Activated CD4-positive, alpha-beta T cell treated with anti-CD3 and anti-CD28 coated beads, Interleukin-2, amount 50 U/mL, for 16 hours (primary cell): Measurements from ENCODE around the gene TANC1.

Experiments used
- DNase-seq: peaks from one replicate; pipeline ENCODE4 v3.0.0-alpha.2; 2020

Gene TANC1

DNA sequence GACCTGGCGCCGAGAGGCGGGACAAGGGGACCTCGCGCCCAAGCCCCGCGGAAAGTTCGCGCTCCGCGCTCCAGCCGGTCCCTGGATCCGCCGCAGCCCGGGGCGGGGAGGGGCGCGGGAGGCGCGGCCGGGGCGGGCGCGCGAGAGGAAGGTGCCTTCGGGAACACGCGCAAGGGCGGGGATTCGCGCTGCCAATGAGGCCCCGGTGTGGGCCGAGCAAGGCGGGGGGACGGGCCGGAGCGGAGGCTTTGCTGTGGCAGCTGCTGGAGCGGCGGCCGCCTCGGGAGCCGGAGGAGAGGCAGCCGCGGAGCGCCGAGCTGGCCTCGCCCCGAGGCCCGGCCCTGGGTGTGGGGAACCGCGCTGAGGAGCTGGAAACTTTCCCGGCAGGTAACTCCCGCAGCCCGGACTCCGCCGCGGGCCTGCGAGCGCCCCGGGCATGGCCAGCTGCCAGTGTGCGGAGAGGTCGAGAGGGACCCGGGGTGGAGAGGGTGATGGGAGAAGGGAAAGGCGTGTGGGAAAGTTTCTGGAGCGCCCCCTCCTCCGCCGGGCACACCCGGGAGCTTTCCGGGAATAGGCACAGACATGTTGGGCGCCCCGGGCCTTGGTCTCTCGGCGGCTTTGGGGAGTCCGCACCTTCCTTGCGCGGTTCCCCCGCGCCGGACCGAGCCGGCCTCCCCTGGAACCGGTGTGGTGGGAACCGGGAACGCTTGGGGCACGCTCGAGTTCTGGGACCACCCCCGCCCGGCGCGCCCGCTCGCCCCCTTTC lies at the start of gene TANC1:
TSS of gene TANC1 (plus strand) at position 245 of the 766 bp plus-strand sequence. CDS start 97,271 bp downstream, outside the sequence.
- DNase-seq = peak; percentile 79

- no peak for DNase-seq
Measured at GRCh38 chr2:158921599-158922408, 46.6 kb upstream of the TANC1 start.

GRCh38 chr2:158922601-158923000 lies 45.8 kb upstream of the TANC1 start:
- DNase-seq = no peak

DNA sequence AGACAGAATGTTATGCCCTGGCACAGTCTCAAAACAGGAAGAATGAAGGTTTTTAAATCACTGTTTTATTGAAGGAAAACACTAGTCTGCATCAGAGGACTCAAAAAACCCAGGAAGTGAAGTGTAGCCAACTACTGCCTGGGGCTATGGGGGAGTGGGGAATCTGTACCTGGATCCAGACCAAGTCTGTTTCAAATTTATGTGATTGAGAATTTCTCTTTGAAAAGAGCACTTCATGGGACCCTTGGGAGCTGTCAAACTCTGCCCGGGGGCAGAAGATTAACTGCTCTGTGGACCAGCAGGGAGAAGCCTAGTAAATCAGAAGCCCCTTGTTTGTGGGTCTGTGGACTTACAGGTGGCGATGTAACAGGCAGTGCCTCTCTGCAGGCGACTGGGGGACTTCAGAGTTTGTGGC lies 45.3 kb upstream of the TANC1 start:
- DNase-seq = no peak

DNA sequence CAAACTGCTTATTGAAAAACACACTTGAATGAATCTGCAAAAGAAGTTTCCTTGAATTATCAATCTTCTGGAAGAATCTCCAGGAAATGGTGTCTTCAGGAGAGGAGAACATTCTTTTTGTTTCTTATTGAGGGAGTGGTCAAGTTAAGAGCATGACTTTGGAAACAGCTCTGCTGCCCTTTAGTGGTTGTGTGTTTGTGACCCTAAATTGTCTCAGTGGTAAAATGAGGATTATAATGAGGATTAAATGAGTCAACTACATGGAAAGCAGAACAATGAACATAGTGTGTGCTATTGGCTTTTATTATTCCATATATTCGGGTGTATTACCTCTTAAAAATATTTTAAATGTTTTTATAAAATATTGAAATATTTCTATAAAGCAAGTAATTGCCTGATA lies 44.8 kb upstream of the TANC1 start:
- DNase-seq = no peak

- no peak for DNase-seq
Measured at GRCh38 chr2:158926478-158926948, 41.9 kb upstream of the TANC1 start.

DNA sequence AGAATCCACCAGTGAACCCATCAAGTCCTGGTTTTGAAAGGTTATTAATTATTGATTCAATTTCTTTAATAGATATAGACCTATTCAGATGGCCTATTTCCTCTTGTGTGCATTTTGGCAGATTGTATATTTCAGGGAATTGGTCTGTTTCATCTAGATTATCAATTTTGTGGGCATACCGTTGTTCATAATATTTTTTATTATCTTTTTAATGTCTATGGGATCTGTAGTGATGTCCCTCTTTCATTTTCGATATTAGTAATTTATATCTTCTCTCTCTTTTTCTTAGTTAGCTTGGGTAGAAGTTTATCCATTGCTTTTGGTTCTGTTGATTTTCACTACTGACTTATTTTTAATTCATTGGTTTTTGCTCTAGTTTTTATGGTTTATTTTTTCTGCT lies 39.9 kb upstream of the TANC1 start:
- no peak for DNase-seq

DNA sequence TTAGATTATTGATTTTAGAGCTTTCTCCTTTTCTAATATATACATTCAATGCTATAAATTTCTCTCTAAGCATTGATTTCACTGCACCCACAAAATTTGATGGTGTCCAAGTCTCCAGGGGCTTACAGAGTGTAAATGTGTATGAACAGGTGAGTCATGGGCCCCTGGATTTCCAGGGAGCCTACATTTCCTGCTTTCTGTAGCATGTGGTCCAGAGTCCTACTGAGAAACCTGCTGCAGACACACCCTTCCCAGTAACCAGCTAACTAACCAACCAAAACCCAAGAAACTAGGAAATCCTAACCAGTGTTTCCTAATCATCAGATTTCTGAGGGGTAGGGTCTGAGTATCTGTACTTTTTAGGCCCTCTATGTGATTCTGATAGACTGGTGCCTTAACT lies 39.5 kb upstream of the TANC1 start:
- no peak for DNase-seq

- no peak for DNase-seq
Measured at GRCh38 chr2:158931572-158931971, 36.9 kb upstream of the TANC1 start.

DNA sequence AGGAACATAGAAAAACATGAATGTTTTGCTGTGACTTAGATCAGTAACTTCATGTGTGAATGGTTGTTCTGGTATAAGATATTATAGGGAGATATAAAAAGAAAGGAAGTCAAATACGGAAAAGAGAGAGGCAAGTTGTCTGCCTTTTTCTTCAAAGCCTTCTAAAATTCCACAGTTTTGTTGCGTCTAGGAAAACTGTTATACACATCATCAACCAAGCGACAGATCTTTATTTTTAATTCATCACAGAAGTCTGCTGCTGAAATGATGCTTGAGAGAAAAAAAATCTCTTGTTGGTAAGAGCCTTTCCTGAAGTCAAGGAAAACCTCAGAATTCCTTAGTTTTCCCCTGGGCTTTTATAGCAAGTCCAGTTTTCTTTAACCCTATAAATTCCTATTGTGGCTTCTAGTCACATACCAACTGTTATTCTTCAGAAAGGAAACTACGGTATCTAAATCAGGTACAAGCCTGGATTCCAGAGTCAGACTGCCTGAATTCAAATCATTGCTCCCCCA lies 36.3 kb upstream of the TANC1 start:
- DNase-seq = no peak

- no peak for DNase-seq
Measured at GRCh38 chr2:158934170-158934569, 34.3 kb upstream of the TANC1 start.

DNA sequence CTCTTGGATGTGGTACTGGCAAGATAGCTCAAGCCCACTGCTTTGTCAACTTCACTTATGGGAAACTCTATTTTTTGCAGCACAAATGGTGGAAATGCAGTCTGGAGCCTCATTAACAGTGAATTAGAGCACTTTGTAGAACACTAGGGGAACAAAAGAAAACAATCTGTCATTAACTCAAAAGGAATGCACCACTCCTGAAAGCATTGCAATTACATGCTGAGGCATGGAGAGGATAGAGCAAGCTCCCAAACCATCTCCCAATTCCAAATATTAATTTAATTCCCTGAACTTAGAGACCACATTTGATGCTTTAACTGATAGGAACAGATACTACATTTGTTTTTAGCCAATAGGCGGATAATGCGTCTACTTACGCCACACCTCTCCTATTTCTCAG lies 32.8 kb upstream of the TANC1 start:
- DNase-seq = no peak

GRCh38 chr2:158936978-158937377 lies 31.5 kb upstream of the TANC1 start:
- DNase-seq = no peak

GRCh38 chr2:158940356-158940755 lies 28.1 kb upstream of the TANC1 start:
- no peak for DNase-seq

GRCh38 chr2:158943973-158944372 lies 24.5 kb upstream of the TANC1 start:
- no peak for DNase-seq

GRCh38 chr2:158948964-158949699 lies 19.3 kb upstream of the TANC1 start:
- no peak for DNase-seq

- DNase-seq = no peak
Measured at GRCh38 chr2:158953454-158953853, 15.0 kb upstream of the TANC1 start.

DNA sequence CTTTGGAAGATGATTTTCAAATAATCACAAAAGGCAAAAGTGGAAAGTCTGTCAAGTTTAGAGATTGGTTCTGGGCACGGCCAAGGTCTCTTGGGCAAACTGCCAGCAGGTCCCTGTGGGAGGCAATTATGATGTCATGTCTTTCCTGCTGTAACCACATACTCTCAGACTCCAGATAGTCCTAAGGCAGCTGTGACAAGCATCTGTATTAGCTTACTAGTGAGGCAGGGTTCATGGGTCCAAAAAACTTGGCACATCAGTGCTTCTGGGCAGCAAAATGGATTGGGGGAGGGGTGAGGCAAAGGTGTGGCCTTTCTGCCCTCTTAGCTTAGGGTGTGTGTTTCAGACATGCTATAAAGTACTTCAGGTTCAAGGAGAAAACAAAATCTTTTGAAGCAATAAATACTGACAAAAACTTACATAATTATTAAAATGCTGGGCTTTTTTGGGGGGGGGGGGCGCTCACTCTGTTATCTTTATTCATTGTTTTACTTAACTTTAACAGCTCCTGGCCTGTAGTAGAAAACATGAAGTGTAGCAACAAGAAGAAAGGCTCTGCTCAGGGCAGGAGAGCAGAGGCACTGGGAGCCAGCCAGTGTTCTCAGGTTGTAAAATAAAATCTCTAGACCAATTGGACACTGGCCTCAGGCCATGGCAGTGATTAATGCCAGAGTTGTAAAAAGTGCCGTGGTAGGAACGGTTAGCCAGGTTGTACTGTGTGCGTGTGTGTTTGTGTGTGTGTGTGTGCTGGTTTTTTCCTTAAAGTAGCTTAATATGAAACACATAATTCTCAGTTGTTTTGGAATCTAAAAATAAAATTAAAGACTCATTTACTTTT lies 14.3 kb upstream of the TANC1 start:
- peak; percentile 34 for DNase-seq

GRCh38 chr2:158955842-158956365 lies 12.5 kb upstream of the TANC1 start:
- no peak for DNase-seq

DNA sequence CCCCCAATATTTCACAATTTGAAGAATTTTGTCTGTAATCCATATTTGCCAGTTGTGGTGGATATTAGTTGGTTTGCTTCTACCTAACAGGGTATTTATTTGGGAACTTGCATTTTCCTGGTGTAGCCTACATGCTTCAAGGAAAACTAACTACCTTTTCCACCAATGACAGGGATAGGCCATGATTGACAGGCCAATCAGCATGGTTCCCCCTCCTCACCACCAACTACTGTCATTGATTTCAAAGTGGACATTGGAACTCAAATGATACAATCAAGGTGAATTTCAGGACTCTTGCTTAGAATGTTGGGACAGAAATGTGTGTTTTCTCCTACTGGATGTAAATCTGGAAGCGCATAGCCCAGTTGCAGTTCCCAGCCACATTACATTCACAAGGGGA lies 10.1 kb upstream of the TANC1 start:
- DNase-seq = no peak

DNA sequence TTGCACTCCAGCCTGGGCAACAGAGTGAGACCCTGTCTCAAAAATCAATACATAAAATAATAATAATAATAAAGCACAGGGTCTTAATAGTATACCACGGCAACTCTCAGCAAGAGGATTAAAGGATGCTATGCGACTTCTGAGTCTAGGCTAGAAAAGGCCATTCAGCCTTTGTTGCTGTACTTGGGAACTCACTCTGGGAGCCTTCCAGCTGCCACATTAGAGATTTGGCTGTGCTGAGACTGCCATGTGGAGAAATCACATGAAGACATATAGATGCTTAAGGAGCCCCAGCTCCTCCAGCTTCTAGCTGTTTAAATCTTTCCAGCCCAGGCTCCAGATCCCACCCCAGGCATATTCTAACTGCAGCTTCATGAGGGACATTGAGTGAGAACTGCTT lies 8.2 kb upstream of the TANC1 start:
- no peak for DNase-seq

GRCh38 chr2:158962074-158962473 lies 6.4 kb upstream of the TANC1 start:
- DNase-seq = no peak
